GM13976 (cell line): ENCODE measurements around the gene TSPAN15.

Source experiments
- DNase-seq: peaks from one replicate; pipeline ENCODE4 v3.0.0; 2012; ENCODE audit warnings: low spot score
- in situ Hi-C: fragments of 300-500 bp; cut with MboI; formaldehyde crosslinking; loops from one replicate; pipeline ENCODE4 v1.12.0; 2022; ENCODE audit warnings: low sequenced_read_pairs, mixed read lengths, inconsistent platforms; ENCODE audit not compliant: unreplicated experiment
- TF ChIP-seq, protein P1 (sequence below): IDR thresholded peaks from 2 replicates; pipeline ENCODE4 v1.5.1; 2012; ENCODE audit warnings: borderline replicate concordance, mild to moderate bottlenecking; ENCODE audit not compliant: insufficient read depth; ENCODE audit errors: extremely low read depth, missing control alignments, control extremely low read depth

The TSPAN15 gene

DNA sequence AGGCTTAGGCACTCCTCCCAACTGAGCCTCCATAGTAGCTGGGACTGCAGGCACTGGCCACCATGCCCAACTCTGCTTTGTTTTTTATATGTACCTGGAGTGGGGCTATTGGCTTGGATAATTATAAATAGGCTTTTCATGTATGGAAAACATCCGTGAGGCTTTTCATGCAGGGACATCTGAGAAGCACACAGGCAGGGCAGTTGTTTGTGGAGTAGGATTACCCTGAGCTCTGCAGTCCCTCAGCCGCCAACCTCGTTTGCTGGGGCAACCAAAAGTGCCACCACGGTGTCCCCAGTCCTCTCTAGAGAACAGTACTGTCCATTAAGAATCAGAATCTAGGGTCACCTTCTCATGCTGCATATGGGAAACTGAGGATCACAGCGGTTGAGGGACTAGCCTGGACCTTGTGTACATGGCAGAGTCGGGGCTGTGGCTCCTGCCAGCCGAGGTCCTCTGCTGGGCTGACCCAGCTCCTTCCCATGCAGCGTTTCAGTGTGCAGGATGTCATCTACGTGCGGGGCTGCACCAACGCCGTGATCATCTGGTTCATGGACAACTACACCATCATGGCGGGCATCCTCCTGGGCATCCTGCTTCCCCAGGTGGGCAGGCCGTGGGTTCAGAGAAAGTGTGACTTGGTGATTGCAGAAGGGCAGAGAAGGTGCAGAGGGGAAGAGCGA is 54.5 kb downstream of the TSPAN15 start:
- in situ Hi-C loops, result loop anchor here (10.0 kb wide), 1 partner anchor 81 kb away; no protein-coding TSS in a partner anchor
- TF ChIP-seq, protein P1, sequence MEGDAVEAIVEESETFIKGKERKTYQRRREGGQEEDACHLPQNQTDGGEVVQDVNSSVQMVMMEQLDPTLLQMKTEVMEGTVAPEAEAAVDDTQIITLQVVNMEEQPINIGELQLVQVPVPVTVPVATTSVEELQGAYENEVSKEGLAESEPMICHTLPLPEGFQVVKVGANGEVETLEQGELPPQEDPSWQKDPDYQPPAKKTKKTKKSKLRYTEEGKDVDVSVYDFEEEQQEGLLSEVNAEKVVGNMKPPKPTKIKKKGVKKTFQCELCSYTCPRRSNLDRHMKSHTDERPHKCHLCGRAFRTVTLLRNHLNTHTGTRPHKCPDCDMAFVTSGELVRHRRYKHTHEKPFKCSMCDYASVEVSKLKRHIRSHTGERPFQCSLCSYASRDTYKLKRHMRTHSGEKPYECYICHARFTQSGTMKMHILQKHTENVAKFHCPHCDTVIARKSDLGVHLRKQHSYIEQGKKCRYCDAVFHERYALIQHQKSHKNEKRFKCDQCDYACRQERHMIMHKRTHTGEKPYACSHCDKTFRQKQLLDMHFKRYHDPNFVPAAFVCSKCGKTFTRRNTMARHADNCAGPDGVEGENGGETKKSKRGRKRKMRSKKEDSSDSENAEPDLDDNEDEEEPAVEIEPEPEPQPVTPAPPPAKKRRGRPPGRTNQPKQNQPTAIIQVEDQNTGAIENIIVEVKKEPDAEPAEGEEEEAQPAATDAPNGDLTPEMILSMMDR, result no peak

GRCh38 chr10:69506487-69506833 is 55.2 kb downstream of the TSPAN15 start:
- in situ Hi-C loops, result loop anchor here (10.0 kb wide), 1 partner anchor 82 kb away; no protein-coding TSS in a partner anchor
- DNase-seq, result peak; percentile 23
- TF ChIP-seq, protein P1, result no peak

More for the DNA sequence above, 54.5 kb downstream of the TSPAN15 start:
- DNase-seq, result no peak

DNA sequence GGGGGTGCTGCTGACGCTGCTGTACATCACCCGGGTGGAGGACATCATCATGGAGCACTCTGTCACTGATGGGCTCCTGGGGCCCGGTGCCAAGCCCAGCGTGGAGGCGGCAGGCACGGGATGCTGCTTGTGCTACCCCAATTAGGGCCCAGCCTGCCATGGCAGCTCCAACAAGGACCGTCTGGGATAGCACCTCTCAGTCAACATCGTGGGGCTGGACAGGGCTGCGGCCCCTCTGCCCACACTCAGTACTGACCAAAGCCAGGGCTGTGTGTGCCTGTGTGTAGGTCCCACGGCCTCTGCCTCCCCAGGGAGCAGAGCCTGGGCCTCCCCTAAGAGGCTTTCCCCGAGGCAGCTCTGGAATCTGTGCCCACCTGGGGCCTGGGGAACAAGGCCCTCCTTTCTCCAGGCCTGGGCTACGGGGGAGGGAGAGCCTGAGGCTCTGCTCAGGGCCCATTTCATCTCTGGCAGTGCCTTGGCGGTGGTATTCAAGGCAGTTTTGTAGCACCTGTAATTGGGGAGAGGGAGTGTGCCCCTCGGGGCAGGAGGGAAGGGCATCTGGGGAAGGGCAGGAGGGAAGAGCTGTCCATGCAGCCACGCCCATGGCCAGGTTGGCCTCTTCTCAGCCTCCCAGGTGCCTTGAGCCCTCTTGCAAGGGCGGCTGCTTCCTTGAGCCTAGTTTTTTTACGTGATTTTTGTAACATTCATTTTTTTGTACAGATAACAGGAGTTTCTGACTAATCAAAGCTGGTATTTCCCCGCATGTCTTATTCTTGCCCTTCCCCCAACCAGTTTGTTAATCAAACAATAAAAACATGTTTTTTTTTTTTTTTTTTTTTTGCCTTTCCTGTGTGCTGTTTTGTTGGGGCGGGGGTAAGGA is 55.8 kb downstream of the TSPAN15 start:
- TF ChIP-seq, protein P1, result no peak
- in situ Hi-C loops, result loop anchor here (10.0 kb wide), 1 partner anchor 82 kb away; no protein-coding TSS in a partner anchor
- DNase-seq, result peak; percentile 28

GRCh38 chr10:69508738-69509340 is 57.6 kb downstream of the TSPAN15 start:
- in situ Hi-C loops, result loop anchor here (10.0 kb wide), 1 partner anchor 84 kb away; no protein-coding TSS in a partner anchor
- TF ChIP-seq, protein P1, result no peak
- peak; percentile 4 for DNase-seq

DNA sequence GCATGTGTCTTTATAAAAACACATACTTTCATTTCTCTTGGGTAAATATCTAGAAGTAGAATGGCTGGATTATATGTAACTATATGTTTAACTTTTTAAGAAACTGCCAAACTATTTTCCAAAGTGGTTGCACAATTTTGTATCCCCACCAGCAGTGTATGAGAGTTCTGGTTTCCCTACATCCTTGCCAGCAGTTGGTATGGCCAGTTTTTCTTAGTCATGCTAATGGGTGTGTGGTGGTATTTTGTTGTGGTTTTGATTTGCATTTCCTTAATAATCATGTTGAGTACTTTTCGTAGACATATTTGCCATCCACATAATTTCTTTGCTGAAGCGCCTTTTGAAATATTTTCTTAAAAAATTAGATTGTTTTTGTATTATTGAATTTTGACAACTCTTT is 61.6 kb downstream of the TSPAN15 start:
- in situ Hi-C loops, result no loop called here
- no peak for DNase-seq
- TF ChIP-seq, protein P1, result no peak

DNA sequence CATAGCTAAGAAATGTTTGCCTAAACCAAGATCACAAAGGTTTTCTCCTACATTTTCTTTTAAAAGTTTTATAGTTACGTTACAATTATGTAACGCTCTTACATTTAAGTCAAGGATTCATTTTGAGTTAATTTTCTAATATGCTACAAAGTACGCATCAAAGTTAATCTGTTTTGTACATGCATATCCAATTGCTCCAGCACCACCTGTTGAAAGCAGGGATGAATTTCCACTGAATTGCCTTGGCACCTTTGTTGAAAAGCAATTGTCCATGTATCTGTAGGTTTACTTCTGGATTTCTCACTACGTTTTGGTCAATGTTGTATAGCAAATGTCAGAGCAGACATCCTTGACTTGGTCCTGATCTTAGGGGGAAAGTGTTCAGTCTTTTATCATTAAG is 62.4 kb downstream of the TSPAN15 start:
- DNase-seq, result no peak
- in situ Hi-C loops, result no loop called here
- TF ChIP-seq, protein P1, result no peak
